SU-DHL-6 (cell line): ENCODE measurements around the gene C16orf54.

Experiments used
- H2AFZ ChIP-seq: fragments of 200-600 bp; sonication (generic); 2 replicates; pipeline ENCODE4 v1.6.1; 2014; ENCODE audit warnings: low read depth, mild to moderate bottlenecking, moderate library complexity, mixed read lengths, antibody characterized with exemption, low read length; ENCODE audit not compliant: severe bottlenecking
- H3F3A ChIP-seq: fragments of 200-600 bp; shearing (Covaris generic); 2 replicates; pipeline ENCODE4 v1.6.0; 2016; ENCODE audit warnings: antibody characterized with exemption, mild to moderate bottlenecking; ENCODE audit not compliant: insufficient read depth
- H3K27ac ChIP-seq: fragments of 200-600 bp; sonication (generic); 2 replicates; pipeline ENCODE4 v1.5.1; 2016; ENCODE audit warnings: low read depth, mild to moderate bottlenecking, low read length, moderate library complexity, mixed read lengths
- H3K27me3 ChIP-seq: fragments of 200-600 bp; sonication (generic), shearing (Covaris generic); 2 replicates; pipeline ENCODE4 v1.6.0; 2014; ENCODE audit warnings: mild to moderate bottlenecking, low read length
- H3K36me3 ChIP-seq: fragments of 200-600 bp; sonication (generic); 2 replicates; pipeline ENCODE4 v1.6.1; 2014; ENCODE audit warnings: mild to moderate bottlenecking, low read length, mixed read lengths
- H3K4me2 ChIP-seq: fragments of 300-600, 200-600 bp; shearing (Covaris generic), sonication (generic); 2 replicates; pipeline ENCODE4 v1.6.0; 2014; ENCODE audit warnings: low read length, low read depth, mild to moderate bottlenecking; ENCODE audit not compliant: poor library complexity, severe bottlenecking
- H3K4me3 ChIP-seq: fragments of 200-600 bp; sonication (generic); 2 replicates; pipeline ENCODE4 v1.5.1; 2014; ENCODE audit warnings: antibody characterized with exemption, low read length, mild to moderate bottlenecking, mixed read lengths; ENCODE audit not compliant: insufficient read depth, poor library complexity, severe bottlenecking
- H3K79me2 ChIP-seq: fragments of 200-600 bp; sonication (generic); 2 replicates; pipeline ENCODE4 v1.6.1; 2014; ENCODE audit warnings: mild to moderate bottlenecking, low read length, moderate library complexity; ENCODE audit not compliant: insufficient read depth
- H3K9ac ChIP-seq: fragments of 200-600 bp; sonication (generic); 2 replicates; pipeline ENCODE4 v1.7.0; 2014; ENCODE audit warnings: mild to moderate bottlenecking, low read length
- H3K9me2 ChIP-seq: fragments of 200-600 bp; sonication (generic); replicated peaks from 2 replicates; pipeline ENCODE4 v1.6.1; 2014; ENCODE audit warnings: low read length; ENCODE audit not compliant: insufficient read depth
- H3K9me3 ChIP-seq: fragments of 200-600 bp; sonication (generic); 2 replicates; pipeline ENCODE4 v1.6.1; 2014; ENCODE audit warnings: low read length, mixed read lengths; ENCODE audit not compliant: insufficient read depth
- H4K20me1 ChIP-seq: fragments of 200-600 bp; sonication (generic); 2 replicates; pipeline ENCODE4 v1.6.1; 2014; ENCODE audit warnings: low read depth, mild to moderate bottlenecking, antibody characterized with exemption, low read length, moderate library complexity, mixed read lengths
- CTCF ChIP-seq: fragments of 200-600 bp; sonication (generic); IDR thresholded peaks from one replicate; pipeline ENCODE4 v1.5.1; 2017; ENCODE audit warnings: antibody characterized with exemption, mild to moderate bottlenecking, low read length, moderate library complexity; ENCODE audit not compliant: insufficient read depth, poor library complexity, severe bottlenecking
- EZH2phosphoT487 ChIP-seq: fragments of 200-600 bp; sonication (generic), shearing (Covaris generic); conservative IDR thresholded peaks from 2 replicates; pipeline ENCODE4 v1.6.1; 2018; ENCODE audit warnings: mild to moderate bottlenecking, antibody characterized with exemption, low read length, moderate library complexity, mixed read lengths

C16orf54 gene

GRCh38 chr16:29719063-29719462, 26.7 kb downstream of the C16orf54 start:
- Histone ChIP-seq H3K36me3 (no peaks in the 10 kb centered on the region), H3F3A (no peaks in the 10 kb centered on the region), H3K4me2 (no peak overlapping the region), H2AFZ (no peak overlapping the region), H4K20me1 (no peaks in the 10 kb centered on the region), H3K79me2 (no peaks in the 10 kb centered on the region), H3K9ac (no peak overlapping the region), H3K9me3 (no peaks in the 10 kb centered on the region), H3K9me2 (no peaks in the 10 kb centered on the region), H3K4me3 (no peak overlapping the region), H3K27ac (no peak overlapping the region), H3K27me3 (no peaks in the 10 kb centered on the region)
- TF ChIP-seq CTCF: no peak
- TF ChIP-seq EZH2phosphoT487: no peak

GRCh38 chr16:29717113-29717512, 28.7 kb downstream of the C16orf54 start:
- no peak overlapping the region for H3K9ac ChIP-seq
- no peaks in the 10 kb centered on the region for H3K9me3 ChIP-seq
- H3K79me2 ChIP-seq: no peaks in the 10 kb centered on the region
- no peaks in the 10 kb centered on the region for H3K27me3 ChIP-seq
- no peaks in the 10 kb centered on the region for H4K20me1 ChIP-seq
- H3F3A ChIP-seq: no peaks in the 10 kb centered on the region
- no peak overlapping the region for H3K4me3 ChIP-seq
- H3K4me2 ChIP-seq: no peak overlapping the region
- H2AFZ ChIP-seq: no peak overlapping the region
- no peaks in the 10 kb centered on the region for H3K36me3 ChIP-seq
- H3K9me2 ChIP-seq: no peaks in the 10 kb centered on the region
- TF ChIP-seq EZH2phosphoT487 (no peak), CTCF (no peak)
- H3K27ac ChIP-seq: no peak overlapping the region

GRCh38 chr16:29714972-29715371, 30.8 kb downstream of the C16orf54 start:
- H3F3A ChIP-seq: no peaks in the 10 kb centered on the region
- no peaks in the 10 kb centered on the region for H3K27me3 ChIP-seq
- H3K9ac ChIP-seq: no peak overlapping the region
- no peaks in the 10 kb centered on the region for H3K36me3 ChIP-seq
- H3K79me2 ChIP-seq: no peaks in the 10 kb centered on the region
- H3K4me2 ChIP-seq: no peak overlapping the region
- no peaks in the 10 kb centered on the region for H3K9me2 ChIP-seq
- H3K27ac ChIP-seq: no peak overlapping the region
- no peak overlapping the region for H3K4me3 ChIP-seq
- TF ChIP-seq EZH2phosphoT487 (no peak), CTCF (no peak)
- no peak overlapping the region for H2AFZ ChIP-seq
- no peaks in the 10 kb centered on the region for H4K20me1 ChIP-seq
- H3K9me3 ChIP-seq: no peaks in the 10 kb centered on the region
